ENCODE measurements around the gene GCSAML. TPM values are rescaled to one million over a fixed set of nuclear protein-coding genes. Genes with fewer than 3 reads are reported as not detected.

GCSAML gene
- total RNA-seq, 2 donors from 2014 or later: 0.14 to 0.16 TPM

GRCh38 chr1:247539215-247539614 lies 9.7 kb upstream of the GCSAML start:
- Mint-ChIP-seq H3K9me3 (peaks cover 0 to 2% of the 10 kb centered on the region in 2 donors), H3K27ac (no peak overlapping the region), H3K36me3 (ENCODE audit: insufficient read depth in 2 of 2) (peaks cover 0 to 2% of the 10 kb centered on the region in 2 donors), H3K4me1 (ENCODE audit: low read depth) (peaks cover 9% of the 10 kb centered on the region), H3K4me3 (no peak overlapping the region), H3K27me3 (ENCODE audit: low read depth) (peaks cover 28% of the 10 kb centered on the region)
- DNase-seq: no peak
- ATAC-seq (replicated peaks in 1 of 2): no peak

- H3K36me3 Mint-ChIP-seq (ENCODE audit: insufficient read depth in 2 of 2): peaks cover 0 to 2% of the 10 kb centered on the region in 2 donors
- no peak overlapping the region for H3K27ac Mint-ChIP-seq
- H3K4me1 Mint-ChIP-seq (ENCODE audit: low read depth): peaks cover 2% of the 10 kb centered on the region
- DNase-seq (no peak), ATAC-seq (replicated peaks in 1 of 2) (no peak)
- H3K9me3 Mint-ChIP-seq: peaks cover 0 to 2% of the 10 kb centered on the region in 2 donors
- H3K4me3 Mint-ChIP-seq: no peak overlapping the region
- H3K27me3 Mint-ChIP-seq (ENCODE audit: low read depth): peaks cover 24% of the 10 kb centered on the region
These were observed 8.4 kb upstream of the GCSAML start for GRCh38 chr1:247540581-247540980.

- Mint-ChIP-seq H3K36me3 (ENCODE audit: insufficient read depth in 2 of 2) (peaks cover 0 to 2% of the 10 kb centered on the region in 2 donors), H3K9me3 (peaks cover 1 to 2% of the 10 kb centered on the region in 2 donors), H3K27me3 (ENCODE audit: low read depth) (peaks cover 18% of the 10 kb centered on the region), H3K4me3 (no peak overlapping the region), H3K27ac (no peak overlapping the region), H3K4me1 (ENCODE audit: low read depth) (no peaks in the 10 kb centered on the region)
- DNase-seq (no peak), ATAC-seq (replicated peaks in 1 of 2) (no peak)
These were observed 6.1 kb upstream of the GCSAML start for GRCh38 chr1:247542811-247543210.

- H3K4me1 Mint-ChIP-seq (ENCODE audit: low read depth): peaks cover 9% of the 10 kb centered on the region
- DNase-seq (no peak), ATAC-seq (replicated peaks in 1 of 2) (no peak)
- H3K27ac Mint-ChIP-seq: no peak overlapping the region
- H3K4me3 Mint-ChIP-seq: no peak overlapping the region
- no peaks in the 10 kb centered on the region for H3K36me3 Mint-ChIP-seq (ENCODE audit: insufficient read depth in 2 of 2)
- H3K9me3 Mint-ChIP-seq: peaks cover 1 to 2% of the 10 kb centered on the region in 2 donors
- H3K27me3 Mint-ChIP-seq (ENCODE audit: low read depth): peaks cover 16% of the 10 kb centered on the region
These were observed 842 bp upstream of the GCSAML start for GRCh38 chr1:247548092-247548491.

- no peak for ATAC-seq (replicated peaks in 1 of 2)
- Mint-ChIP-seq H3K4me1 (ENCODE audit: low read depth) (peaks cover 9% of the 10 kb centered on the region), H3K27me3 (ENCODE audit: low read depth) (peaks cover 16% of the 10 kb centered on the region), H3K27ac (no peak overlapping the region), H3K4me3 (no peak overlapping the region), H3K36me3 (ENCODE audit: insufficient read depth in 2 of 2) (no peaks in the 10 kb centered on the region), H3K9me3 (peaks cover 0 to 2% of the 10 kb centered on the region in 2 donors)
- no peak for DNase-seq
These were observed 2.8 kb downstream of the GCSAML start for GRCh38 chr1:247551721-247552120.

DNA sequence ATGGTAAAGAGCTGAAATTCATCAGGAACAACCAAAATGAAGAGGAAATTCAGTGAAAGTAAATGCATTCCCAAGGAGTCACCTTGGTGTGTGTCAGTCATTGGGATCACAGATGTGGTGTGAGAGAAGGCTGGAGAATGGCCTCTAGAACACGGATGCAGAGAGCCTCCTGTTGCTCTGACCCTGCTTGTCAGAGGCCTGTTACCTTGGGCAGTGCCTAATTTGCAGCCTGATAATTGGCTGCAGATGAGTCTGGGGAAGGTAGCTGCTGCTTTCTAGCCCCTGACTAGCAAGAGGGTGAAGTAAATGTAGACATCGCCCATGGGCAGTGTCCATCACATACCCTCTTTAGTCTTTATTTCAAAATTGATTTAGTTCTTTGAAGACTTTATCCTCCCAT lies 3.3 kb downstream of the GCSAML start:
- H3K36me3 Mint-ChIP-seq (ENCODE audit: insufficient read depth in 2 of 2): no peaks in the 10 kb centered on the region
- ATAC-seq (replicated peaks in 1 of 2): no peak
- H3K4me1 Mint-ChIP-seq (ENCODE audit: low read depth): peaks cover 9% of the 10 kb centered on the region
- peaks cover 16% of the 10 kb centered on the region for H3K27me3 Mint-ChIP-seq (ENCODE audit: low read depth)
- DNase-seq: no peak
- H3K9me3 Mint-ChIP-seq: peaks cover 0 to 2% of the 10 kb centered on the region in 2 donors
- no peak overlapping the region for H3K4me3 Mint-ChIP-seq
- no peak overlapping the region for H3K27ac Mint-ChIP-seq

DNA sequence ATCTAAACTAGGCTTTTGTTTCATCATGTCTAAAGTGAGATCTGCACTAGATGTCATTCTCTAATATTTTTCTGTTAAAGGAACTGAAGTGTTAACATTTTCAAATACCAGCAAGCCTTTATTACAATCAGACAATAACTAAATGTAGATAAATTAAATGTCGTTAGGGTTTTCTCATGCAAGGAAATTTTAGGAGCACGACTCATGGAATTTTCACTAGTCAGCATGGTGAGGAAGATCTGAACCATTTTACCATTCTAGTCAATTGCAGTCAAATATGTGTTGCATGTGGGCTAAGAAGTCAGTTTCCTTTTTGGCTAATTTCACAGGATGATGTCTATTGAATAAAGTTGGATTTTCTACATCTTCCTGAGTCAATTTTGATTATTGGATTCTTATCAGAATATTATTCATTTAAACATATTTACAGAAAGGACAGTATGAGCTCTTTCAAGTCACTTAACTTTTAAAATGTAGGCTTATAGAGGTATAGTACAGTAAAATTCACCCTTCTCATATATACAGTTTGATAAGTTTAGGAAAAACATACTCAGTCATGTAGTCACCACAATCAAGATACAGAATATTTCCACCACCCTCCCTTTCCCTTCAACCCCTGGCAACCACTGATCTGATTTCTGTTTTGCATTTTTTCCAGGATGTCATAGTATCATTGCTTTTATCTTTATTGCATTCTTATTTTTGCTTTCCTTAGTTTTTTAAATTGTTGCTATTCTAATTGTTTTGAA lies 9.2 kb downstream of the GCSAML start:
- no peak for ATAC-seq (replicated peaks in 1 of 2)
- Mint-ChIP-seq H3K4me1 (ENCODE audit: low read depth) (peaks cover 13% of the 10 kb centered on the region), H3K36me3 (ENCODE audit: insufficient read depth in 2 of 2) (no peaks in the 10 kb centered on the region), H3K27ac (no peak overlapping the region), H3K4me3 (no peak overlapping the region), H3K9me3 (no peaks in the 10 kb centered on the region), H3K27me3 (ENCODE audit: low read depth) (no peaks in the 10 kb centered on the region)
- DNase-seq: no peak

DNA sequence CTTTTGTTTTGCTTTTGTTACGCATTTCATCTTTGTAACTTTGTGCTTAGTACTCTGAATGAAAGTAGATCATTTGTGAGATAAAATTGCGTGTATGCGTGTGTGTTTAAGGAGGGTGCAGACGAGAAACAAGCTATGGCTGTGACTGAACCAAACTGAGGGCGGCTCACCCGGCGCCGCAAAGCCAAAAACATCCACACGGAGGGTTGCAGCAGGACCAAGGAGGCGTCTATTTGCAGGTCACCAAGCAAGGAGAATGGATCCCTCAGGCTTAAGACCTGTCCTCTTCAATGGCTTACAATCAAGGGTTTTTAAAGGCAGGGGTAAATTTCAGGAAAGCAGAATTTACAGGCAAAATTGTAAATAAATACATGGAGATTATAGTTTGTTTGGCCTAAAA lies 12.8 kb downstream of the GCSAML start:
- H3K4me3 Mint-ChIP-seq: no peak overlapping the region
- no peaks in the 10 kb centered on the region for H3K27me3 Mint-ChIP-seq (ENCODE audit: low read depth)
- no peaks in the 10 kb centered on the region for H3K36me3 Mint-ChIP-seq (ENCODE audit: insufficient read depth in 2 of 2)
- H3K9me3 Mint-ChIP-seq: no peaks in the 10 kb centered on the region
- H3K27ac Mint-ChIP-seq: no peak overlapping the region
- peaks cover 13% of the 10 kb centered on the region for H3K4me1 Mint-ChIP-seq (ENCODE audit: low read depth)
- ATAC-seq (replicated peaks in 1 of 2): no peak
- DNase-seq: no peak

GRCh38 chr1:247562198-247562597 lies 13.3 kb downstream of the GCSAML start:
- ATAC-seq (replicated peaks in 1 of 2): no peak
- H3K27me3 Mint-ChIP-seq (ENCODE audit: low read depth): no peaks in the 10 kb centered on the region
- H3K4me3 Mint-ChIP-seq: no peak overlapping the region
- no peak for DNase-seq
- no peak overlapping the region for H3K27ac Mint-ChIP-seq
- peaks cover 13% of the 10 kb centered on the region for H3K4me1 Mint-ChIP-seq (ENCODE audit: low read depth)
- no peaks in the 10 kb centered on the region for H3K9me3 Mint-ChIP-seq
- H3K36me3 Mint-ChIP-seq (ENCODE audit: insufficient read depth in 2 of 2): no peaks in the 10 kb centered on the region

GRCh38 chr1:247574236-247574635 lies 25.3 kb downstream of the GCSAML start:
- Mint-ChIP-seq H3K27ac (no peak overlapping the region), H3K4me3 (no peak overlapping the region), H3K9me3 (peaks cover 10 to 14% of the 10 kb centered on the region in 2 donors), H3K36me3 (ENCODE audit: insufficient read depth in 2 of 2) (peaks cover 2 to 9% of the 10 kb centered on the region in 2 donors), H3K4me1 (ENCODE audit: low read depth) (no peaks in the 10 kb centered on the region), H3K27me3 (ENCODE audit: low read depth) (peaks cover 10% of the 10 kb centered on the region)
- ATAC-seq (replicated peaks in 1 of 2) (no peak), DNase-seq (no peak)

- DNase-seq (no peak), ATAC-seq (replicated peaks in 1 of 2) (no peak)
- Mint-ChIP-seq H3K36me3 (ENCODE audit: insufficient read depth in 2 of 2) (peaks cover 2 to 9% of the 10 kb centered on the region in 2 donors), H3K4me3 (no peak overlapping the region), H3K27ac (no peak overlapping the region), H3K27me3 (ENCODE audit: low read depth) (peaks cover 10% of the 10 kb centered on the region), H3K4me1 (ENCODE audit: low read depth) (no peaks in the 10 kb centered on the region), H3K9me3 (peaks cover 10 to 14% of the 10 kb centered on the region in 2 donors)
These were observed 25.7 kb downstream of the GCSAML start for GRCh38 chr1:247574664-247575063.

GRCh38 chr1:247576514-247576913 lies 27.6 kb downstream of the GCSAML start:
- Mint-ChIP-seq H3K4me3 (no peak overlapping the region), H3K27ac (no peak overlapping the region), H3K9me3 (peaks cover 4% of the 10 kb centered on the region in 2 donors), H3K27me3 (ENCODE audit: low read depth) (peaks cover 9% of the 10 kb centered on the region), H3K4me1 (ENCODE audit: low read depth) (no peaks in the 10 kb centered on the region), H3K36me3 (ENCODE audit: insufficient read depth in 2 of 2) (peaks cover 2% of the 10 kb centered on the region in 2 donors)
- no peak for ATAC-seq (replicated peaks in 1 of 2)
- DNase-seq: no peak

DNA sequence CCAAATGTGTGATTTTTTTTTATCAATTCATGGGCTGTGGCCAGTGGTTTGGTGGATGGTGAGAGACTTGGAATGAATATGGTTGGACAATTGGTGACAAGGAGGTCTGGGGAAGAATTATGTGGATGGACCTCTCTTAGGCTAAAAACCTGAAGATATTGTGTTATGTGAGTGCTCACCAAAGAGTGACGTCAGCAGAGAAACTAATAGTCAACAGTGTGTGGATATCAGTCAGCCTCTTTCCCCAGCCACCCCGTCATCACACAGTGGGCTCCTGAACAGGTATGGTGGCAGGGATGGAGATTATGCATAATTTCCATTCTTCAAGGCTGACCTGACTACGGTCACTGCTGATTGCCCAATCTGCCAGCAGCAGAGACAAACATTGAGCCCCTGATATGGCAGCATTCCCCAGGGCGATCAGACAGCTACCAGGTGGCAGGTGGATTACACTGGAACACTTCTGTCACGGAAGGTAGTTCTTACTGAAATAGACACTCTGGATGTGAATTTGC lies 30.1 kb downstream of the GCSAML start:
- Mint-ChIP-seq H3K36me3 (ENCODE audit: insufficient read depth in 2 of 2) (no peaks in the 10 kb centered on the region), H3K4me3 (no peak overlapping the region), H3K9me3 (no peaks in the 10 kb centered on the region), H3K4me1 (ENCODE audit: low read depth) (no peaks in the 10 kb centered on the region), H3K27me3 (ENCODE audit: low read depth) (no peaks in the 10 kb centered on the region), H3K27ac (no peak overlapping the region)
- DNase-seq (no peak), ATAC-seq (replicated peaks in 1 of 2) (no peak)

- Mint-ChIP-seq H3K4me3 (no peak within 1 kb of the TSS), H3K36me3 (ENCODE audit: insufficient read depth in 2 of 2) (peaks cover 0 to 1% of the 10 kb centered on the region in 2 donors), H3K4me1 (ENCODE audit: low read depth) (no peaks in the 10 kb centered on the region), H3K27me3 (ENCODE audit: low read depth) (no peaks in the 10 kb centered on the region), H3K27ac (no peak within 1 kb of the TSS), H3K9me3 (peaks cover 0 to 2% of the 10 kb centered on the region in 2 donors)
- ATAC-seq (replicated peaks in 1 of 2): no peak
- no peak for DNase-seq
These were observed 39.1 kb downstream of the GCSAML start, which contains the start of gene OR2G2 for GRCh38 chr1:247588060-247588459. TSS of gene OR2G2 (plus strand) at chr1:247588360. CDS start at chr1:247588360, 0 bp downstream.
